Measurements from ENCODE around the gene ENPP3. TPM values are rescaled to one million over a fixed set of nuclear protein-coding genes. Genes with fewer than 3 reads are reported as not detected.

The ENPP3 gene
- total RNA-seq, 2 donors from 2014 or later: 16.6 to 21.2 TPM

- no peak for ATAC-seq
- intact Hi-C loops (cut with DNase I, micrococcal nuclease): no loop called here
These were observed 3.5 kb downstream of the ENPP3 start for GRCh38 chr6:131640576-131640975.

GRCh38 chr6:131641554-131641953 lies 4.5 kb downstream of the ENPP3 start:
- DNase-seq: no peak
- intact Hi-C loops (cut with DNase I, micrococcal nuclease): no loop called here

More at GRCh38 chr6:131640576-131640975, 3.5 kb downstream of the ENPP3 start:
- DNase-seq: no peak

GRCh38 chr6:131642565-131642964 lies 5.5 kb downstream of the ENPP3 start:
- no peak for ATAC-seq
- intact Hi-C loops (cut with DNase I, micrococcal nuclease): no loop called here
- no peak for DNase-seq

More at GRCh38 chr6:131641554-131641953, 4.5 kb downstream of the ENPP3 start:
- ATAC-seq: no peak

- peak; percentile 73 to 79 for DNase-seq
- peak; percentile 70 for ATAC-seq
- intact Hi-C loops (cut with DNase I, micrococcal nuclease): no loop called here
These were observed 6.0 kb downstream of the ENPP3 start for GRCh38 chr6:131642987-131643611.

DNA sequence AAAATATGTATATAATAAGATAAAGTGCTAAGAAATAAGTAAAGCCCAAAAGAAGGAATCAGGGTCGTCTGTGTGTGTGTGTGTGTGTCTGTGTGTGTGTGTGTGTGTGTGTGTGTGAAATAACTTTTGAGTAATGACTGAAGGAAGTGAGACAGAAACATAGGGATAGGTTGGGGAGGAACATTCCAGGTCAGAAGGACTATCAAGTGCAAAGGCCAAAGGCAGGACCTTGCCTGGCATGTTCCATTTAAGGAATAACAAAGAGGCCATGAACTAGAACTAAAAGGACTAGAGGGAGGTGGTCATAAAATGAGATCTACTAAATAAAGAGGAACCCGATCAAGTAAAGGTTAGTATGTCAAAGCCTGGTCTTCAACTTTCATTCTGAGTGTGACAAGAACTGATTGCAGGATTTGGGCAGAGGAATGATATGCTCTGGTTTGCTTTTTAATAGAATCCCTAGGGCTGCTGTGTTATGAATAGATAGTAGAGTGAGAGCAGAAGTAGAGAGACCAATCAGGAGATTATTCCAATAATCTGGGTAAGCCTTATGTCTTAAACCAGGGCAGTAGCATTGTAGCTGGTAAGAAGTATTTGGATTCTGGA lies 6.9 kb downstream of the ENPP3 start:
- peak; percentile 56 for ATAC-seq
- no peak for DNase-seq
- intact Hi-C loops (cut with DNase I, micrococcal nuclease): no loop called here

DNA sequence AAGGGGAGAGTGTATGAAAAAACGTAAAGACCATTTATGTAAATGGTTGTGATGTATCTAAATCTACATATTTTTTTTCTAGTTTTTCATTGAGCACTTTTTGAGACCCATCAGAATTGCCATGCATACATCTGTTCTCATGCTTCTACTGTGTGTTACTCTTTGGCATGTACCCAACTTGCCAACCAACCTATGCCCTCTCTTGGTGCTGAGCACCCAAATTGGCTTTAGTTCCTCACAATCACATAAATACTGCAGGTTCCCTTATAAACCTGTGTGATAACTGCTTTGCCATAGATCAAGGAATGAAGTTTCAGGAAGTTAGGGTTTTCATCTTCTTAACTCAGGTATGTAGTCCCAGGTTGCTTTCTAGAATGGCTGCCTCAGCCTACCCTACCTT lies 7.8 kb downstream of the ENPP3 start:
- intact Hi-C loops (cut with DNase I, micrococcal nuclease): no loop called here
- no peak for DNase-seq
- peak; percentile 54 for ATAC-seq

GRCh38 chr6:131645846-131646245 lies 8.7 kb downstream of the ENPP3 start:
- ATAC-seq (peak; percentile 44), DNase-seq (no peak)
- intact Hi-C loops (cut with DNase I, micrococcal nuclease): no loop called here

- ATAC-seq: no peak
- intact Hi-C loops (cut with DNase I, micrococcal nuclease): no loop called here
- DNase-seq: no peak
These were observed 9.2 kb downstream of the ENPP3 start for GRCh38 chr6:131646249-131646670.

DNA sequence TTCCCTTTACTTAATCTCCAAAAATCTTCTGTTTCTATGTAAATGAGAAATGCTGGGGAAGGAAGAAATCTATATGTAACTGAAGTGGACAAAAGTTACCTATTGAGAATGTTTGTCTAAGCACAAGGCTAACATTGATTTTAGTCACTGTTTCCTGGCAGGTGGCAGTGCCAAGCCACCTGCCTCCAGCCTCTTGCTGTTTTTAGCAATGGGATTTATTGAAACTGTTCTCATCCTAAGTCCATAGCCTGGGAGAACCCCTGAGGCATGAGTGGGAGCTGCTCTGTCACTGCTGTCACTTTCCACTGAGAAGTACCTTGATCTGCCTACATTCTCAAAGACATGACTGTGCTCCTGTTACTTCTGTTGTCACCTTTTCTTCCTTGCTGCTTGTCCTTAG lies 14.7 kb downstream of the ENPP3 start:
- ATAC-seq (peak; percentile 74), DNase-seq (peak in 1 of 2 donors; percentile 33)
- intact Hi-C loops (cut with DNase I, micrococcal nuclease): no loop called here

GRCh38 chr6:131652472-131652871 lies 15.4 kb downstream of the ENPP3 start:
- ATAC-seq (peak; percentile 90), DNase-seq (peak; percentile 32 to 59)
- intact Hi-C loops (cut with DNase I, micrococcal nuclease): no loop called here

DNA sequence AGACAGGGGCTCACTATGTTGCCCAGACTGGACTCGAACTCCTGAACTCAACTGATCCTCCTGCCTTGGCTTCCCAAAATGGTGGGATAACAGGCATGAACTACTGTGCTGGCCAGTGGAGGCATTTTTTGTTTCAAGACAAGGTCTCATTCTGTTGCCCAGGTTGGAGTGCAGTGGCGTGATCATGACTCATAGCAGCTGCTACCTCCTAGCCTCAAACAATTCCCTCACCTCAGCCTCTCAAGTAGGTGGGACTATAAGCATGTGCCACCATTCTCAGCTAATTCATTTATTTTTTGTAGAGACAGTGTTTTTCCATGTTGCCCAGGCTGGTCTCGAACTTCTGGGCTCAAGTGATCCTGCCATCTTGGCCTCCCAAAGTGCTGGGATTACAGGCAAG lies 17.2 kb downstream of the ENPP3 start:
- intact Hi-C loops (cut with DNase I, micrococcal nuclease): no loop called here
- no peak for ATAC-seq
- no peak for DNase-seq

GRCh38 chr6:131655387-131655786 lies 18.3 kb downstream of the ENPP3 start:
- ATAC-seq: no peak
- intact Hi-C loops (cut with DNase I, micrococcal nuclease): no loop called here
- DNase-seq: no peak

- DNase-seq (no peak), ATAC-seq (no peak)
- intact Hi-C loops (cut with DNase I, micrococcal nuclease): no loop called here
These were observed 18.8 kb downstream of the ENPP3 start for GRCh38 chr6:131655951-131656350.

- intact Hi-C loops (cut with DNase I, micrococcal nuclease): no loop called here
- no peak for ATAC-seq
These were observed 19.6 kb downstream of the ENPP3 start for GRCh38 chr6:131656667-131657066.

GRCh38 chr6:131657222-131657621 lies 20.1 kb downstream of the ENPP3 start:
- intact Hi-C loops (cut with DNase I, micrococcal nuclease): no loop called here
- DNase-seq (no peak), ATAC-seq (no peak)

More at GRCh38 chr6:131656667-131657066, 19.6 kb downstream of the ENPP3 start:
- no peak for DNase-seq

GRCh38 chr6:131657630-131658111 lies 20.6 kb downstream of the ENPP3 start:
- intact Hi-C loops (cut with DNase I, micrococcal nuclease): no loop called here
- ATAC-seq (no peak), DNase-seq (no peak)

DNA sequence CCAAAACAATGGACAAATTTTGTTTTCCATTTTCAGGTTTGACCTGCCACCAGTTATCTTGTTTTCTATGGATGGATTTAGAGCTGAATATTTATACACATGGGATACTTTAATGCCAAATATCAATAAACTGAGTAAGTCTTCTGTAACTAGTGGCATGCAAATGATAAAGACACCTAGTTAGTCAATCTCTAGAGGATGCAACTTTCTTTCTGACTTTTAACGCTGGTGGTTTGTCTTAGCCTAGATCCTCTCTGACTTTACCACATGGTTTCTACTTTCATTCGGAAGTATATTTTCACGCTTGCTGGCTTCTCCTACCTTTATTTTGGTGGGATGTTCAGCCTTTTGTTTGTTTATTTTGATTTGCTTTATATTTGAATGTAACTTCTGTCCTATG lies 21.2 kb downstream of the ENPP3 start:
- ATAC-seq (no peak), DNase-seq (no peak)
- intact Hi-C loops (cut with DNase I, micrococcal nuclease): no loop called here

- ATAC-seq (peak; percentile 57), DNase-seq (no peak)
- intact Hi-C loops (cut with DNase I, micrococcal nuclease): no loop called here
These were observed 23.1 kb downstream of the ENPP3 start for GRCh38 chr6:131660195-131660594.

- ATAC-seq (no peak), DNase-seq (no peak)
- intact Hi-C loops (cut with DNase I, micrococcal nuclease): no loop called here
These were observed 26.6 kb downstream of the ENPP3 start for GRCh38 chr6:131663578-131664165.

DNA sequence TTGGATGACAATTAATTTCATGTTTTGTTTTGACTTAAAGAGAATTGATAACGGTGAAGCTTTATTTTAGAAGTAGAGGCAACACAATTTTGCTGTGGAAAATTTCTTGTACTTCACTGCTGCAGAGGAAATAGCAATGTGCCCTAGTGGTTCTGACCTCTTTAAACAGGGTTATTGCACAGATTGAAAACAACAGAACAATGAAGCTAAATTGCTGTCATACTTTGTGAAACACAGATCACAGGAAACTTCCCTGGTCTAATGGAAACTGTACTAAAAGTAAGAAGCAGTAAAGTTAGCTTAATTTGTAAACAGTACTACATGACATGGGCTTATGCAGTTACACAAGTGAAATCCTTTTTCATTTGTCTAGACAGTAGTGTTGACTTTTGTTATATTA lies 32.8 kb downstream of the ENPP3 start:
- no peak for DNase-seq
- ATAC-seq: no peak
- intact Hi-C loops (cut with DNase I, micrococcal nuclease): no loop called here
